ENCODE measurements around the gene ABCC1.

Gene ABCC1

GRCh38 chr16:15946257-15947044 is 3.0 kb upstream of the ABCC1 start:
- DNase-seq: no peak

GRCh38 chr16:15947983-15948509 is 1.4 kb upstream of the ABCC1 start:
- DNase-seq: no peak

DNA sequence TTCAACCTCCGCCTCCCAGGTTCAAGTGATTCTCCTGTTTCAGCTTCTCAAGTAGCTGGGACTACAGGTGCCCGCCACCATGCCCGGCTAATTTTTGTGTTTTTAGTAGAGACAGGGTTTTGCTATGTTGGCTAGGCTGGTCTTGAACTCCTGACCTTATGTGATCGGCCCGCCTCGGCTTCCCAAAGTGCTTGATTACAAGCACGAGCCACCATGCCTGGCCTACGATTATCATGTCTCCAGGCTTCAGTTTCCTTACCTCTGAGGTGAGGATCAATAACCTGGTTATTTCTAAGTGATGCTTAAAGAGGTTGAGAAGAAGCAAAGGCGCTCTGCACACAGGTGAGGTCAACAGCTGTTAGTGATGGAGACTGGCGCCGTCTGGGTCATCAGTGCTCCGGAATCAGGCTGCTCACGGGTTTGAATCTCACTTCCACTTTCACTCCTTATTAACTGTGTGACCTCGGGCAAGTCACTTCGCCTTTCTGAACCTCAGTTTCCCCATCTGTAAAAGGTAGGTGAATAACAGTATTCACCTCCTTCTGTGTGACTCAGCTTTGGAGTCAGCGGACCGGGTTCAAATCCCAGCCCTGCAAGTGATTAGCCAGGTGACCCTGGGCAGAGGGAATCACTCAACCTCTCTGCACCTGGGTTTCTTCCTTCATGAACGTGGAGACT is 745 bp upstream of the ABCC1 start:
- no peak for DNase-seq

GRCh38 chr16:15950161-15950854 is 892 bp downstream of the ABCC1 start:
- peak in 1 of 4 experiments; percentile 5 for DNase-seq

DNA sequence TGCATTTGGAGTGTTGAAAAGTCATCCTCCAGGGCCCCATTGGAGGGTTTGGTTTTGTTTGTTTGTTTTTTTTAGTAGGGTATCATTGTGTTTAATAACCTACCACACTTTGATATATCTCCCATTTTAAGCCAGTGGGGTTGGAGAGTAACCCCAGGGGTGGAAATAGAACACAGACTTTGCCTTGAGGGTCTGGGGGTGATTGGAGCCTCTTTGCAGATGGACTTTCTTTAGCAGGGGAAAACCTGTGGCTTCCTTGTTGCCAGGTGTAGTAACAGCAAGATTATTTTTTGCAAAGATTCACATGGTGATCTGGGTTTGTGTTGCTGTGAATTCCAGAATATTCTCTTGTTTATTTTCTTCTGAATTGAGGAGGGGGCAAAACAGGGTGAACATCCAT is 1.5 kb downstream of the ABCC1 start:
- DNase-seq: no peak

DNA sequence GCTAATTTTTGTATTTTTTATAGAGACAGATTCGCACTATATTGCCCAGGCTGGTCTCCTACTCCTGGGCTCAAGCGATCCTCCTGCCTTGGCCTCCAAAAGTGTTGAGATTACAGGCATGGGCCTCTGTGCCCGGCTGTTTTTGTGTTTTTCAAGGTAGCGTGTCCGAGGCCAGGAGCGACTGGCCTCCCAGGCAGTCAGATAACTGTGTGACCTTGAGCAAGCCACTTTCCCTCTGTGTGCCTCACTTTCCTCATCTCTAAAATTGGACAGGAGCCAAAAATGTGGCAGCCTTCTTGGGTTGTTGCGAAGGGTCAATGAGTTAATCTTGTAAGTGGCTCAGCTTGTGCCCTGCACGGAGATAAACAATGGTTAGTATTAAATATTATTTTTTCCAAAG is 2.4 kb downstream of the ABCC1 start:
- DNase-seq: no peak

DNA sequence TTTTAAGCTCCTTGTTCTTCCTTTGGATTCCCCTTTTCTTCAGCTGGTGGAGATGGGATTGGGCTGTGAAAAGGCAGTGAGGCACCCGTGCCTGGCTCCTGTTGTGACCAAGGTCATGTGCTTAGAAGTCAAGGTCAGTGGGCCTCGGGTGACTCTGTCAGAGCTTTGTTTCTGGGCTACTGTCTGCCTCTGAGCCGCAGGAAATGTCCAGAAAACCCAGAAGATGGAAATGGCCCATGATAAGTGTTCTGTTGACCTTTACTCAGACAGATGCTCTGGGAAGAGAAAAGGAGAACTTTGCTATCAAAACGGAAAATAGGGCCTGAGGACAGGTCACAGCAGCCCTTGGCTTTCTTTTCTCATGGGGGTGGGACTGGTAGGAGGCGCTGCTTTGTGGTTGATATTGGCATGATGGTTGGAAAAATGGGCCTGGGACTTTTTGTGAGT is 2.9 kb downstream of the ABCC1 start:
- no peak for DNase-seq

- DNase-seq: no peak
Observed at GRCh38 chr16:15953477-15953876, 4.1 kb downstream of the ABCC1 start.

- DNase-seq: no peak
Observed at GRCh38 chr16:15953929-15954813, 4.8 kb downstream of the ABCC1 start.

DNA sequence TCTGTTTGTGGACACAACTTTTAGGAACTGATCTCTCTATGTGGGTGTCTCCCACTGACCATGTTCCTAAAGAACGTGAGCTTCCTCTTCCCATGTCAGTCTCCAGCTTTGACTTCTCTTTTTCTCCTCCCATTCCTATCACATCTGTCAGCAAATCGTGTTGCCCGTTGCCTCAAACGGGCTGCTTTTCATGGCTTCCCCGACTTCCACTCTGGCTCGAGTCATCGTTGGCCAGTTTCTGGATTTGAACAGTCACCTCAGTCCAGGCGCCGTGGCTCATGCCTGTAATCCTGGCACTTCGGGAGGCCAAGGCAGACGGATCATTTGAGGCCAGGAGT is 5.4 kb downstream of the ABCC1 start:
- no peak for DNase-seq

DNA sequence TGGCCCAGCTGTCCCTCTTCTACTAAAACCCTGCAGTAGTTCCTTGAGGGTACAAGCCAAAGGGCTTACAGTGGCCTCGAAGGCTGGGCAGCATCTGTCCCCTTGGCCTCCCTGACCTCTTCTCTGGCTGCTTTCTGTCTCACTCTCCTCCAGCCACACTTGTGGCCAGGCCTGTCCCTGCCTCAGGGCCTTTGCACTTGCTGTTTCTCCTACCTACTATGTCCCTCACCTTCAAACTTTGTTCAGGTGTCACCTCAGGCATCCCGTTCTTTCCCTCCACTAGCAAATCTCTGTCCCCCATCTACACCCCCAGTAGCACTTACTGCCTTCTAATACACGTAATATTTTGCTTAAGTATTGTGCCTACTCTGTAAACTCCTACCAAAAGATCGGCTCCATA is 6.0 kb downstream of the ABCC1 start:
- no peak for DNase-seq

DNA sequence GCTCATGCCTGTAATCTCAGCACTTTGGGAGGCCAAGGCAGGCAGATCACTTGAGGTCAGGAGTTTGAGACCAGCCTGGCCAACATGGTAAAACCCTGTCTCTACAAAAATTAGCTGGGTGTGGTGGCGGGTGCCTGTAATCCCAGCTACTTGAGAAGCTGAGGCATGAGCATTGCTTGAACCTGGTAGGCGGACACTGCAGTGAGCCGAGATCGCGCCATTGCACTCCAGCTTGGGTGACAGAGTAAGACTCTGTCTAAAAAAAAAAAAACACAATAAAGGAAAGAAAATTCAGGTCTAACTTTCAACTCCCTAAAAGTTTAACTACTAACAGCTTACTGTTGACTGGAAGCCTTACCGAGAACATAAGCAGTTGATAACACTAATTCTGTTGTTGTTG is 6.7 kb downstream of the ABCC1 start:
- peak in 1 of 4 experiments; percentile 10 for DNase-seq

DNA sequence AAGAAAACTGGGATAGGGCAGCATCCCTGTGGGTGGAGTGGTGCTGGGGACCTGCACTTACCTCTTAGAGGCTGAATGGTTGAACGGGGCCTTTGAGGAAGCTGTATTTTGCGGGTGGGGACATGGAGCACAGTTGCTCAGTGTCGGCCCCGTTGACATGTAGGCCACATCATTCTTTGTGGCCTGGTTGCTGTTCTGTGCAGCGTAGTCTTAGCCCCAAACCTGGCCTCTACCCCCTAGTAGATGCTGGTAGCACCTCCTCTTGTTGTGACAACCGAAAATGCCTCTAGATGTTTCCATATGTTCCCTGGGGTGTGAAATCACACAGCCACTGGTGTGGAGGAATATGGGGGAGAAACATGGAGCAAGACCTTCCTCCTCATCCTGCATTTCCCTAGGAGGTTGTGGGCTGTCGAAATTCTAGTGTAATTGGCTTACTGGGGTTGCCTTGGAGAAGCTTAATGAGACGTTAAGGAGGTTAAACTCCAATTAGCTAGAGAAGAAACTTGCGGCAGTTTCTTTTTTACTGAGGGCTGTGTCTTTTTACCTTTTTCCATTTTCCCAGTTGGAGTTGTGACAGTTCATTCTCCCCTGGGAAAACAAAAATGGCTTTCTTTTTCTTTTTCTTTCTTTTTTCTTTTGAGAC is 9.4 kb downstream of the ABCC1 start:
- DNase-seq: no peak

DNA sequence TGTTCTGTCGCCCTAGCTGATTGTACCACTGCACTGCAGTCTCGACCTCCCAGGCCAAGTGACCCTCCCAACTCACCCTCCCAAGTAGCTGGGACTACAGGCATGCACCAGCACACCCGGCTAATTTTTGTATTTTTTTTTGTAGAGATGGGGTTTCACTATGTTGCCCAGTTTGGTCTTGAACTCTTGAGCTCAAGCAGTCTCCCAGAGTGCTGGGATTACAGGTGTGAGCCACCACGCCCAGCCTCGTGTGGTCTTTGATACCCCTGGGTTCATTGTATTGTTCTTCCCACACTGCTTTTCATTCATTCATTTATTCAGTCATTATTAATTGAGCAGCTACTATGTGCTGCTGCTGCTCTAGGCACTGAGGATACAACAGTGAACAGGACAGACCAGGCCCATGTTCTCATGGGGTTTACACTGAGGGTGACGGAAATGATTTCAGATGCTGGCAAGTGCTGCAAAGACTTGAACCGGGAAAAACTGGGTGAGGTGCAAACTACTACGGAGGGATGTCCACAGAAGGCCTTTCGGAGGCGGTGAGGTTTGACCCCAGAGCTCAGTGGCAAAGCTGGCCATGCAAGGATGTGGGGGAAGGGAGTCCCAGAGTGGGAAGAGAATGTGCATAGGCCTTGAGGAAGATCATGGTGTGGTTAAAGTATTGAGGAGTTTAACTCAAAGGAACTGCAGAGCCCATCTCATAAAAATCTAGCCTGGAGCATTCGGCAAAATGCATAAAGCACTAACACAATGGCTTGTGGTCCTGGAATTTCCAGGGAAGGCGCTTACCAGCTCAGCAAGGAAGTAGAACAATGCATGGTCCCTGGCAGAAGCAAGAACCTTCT is 10.9 kb downstream of the ABCC1 start:
- DNase-seq: no peak

- DNase-seq: peak in 3 of 4 experiments; percentile 14 to 42 (median 34)
Observed at GRCh38 chr16:15961060-15961511, 11.7 kb downstream of the ABCC1 start.

- DNase-seq: no peak
Observed at GRCh38 chr16:15961571-15962090, 12.2 kb downstream of the ABCC1 start.

DNA sequence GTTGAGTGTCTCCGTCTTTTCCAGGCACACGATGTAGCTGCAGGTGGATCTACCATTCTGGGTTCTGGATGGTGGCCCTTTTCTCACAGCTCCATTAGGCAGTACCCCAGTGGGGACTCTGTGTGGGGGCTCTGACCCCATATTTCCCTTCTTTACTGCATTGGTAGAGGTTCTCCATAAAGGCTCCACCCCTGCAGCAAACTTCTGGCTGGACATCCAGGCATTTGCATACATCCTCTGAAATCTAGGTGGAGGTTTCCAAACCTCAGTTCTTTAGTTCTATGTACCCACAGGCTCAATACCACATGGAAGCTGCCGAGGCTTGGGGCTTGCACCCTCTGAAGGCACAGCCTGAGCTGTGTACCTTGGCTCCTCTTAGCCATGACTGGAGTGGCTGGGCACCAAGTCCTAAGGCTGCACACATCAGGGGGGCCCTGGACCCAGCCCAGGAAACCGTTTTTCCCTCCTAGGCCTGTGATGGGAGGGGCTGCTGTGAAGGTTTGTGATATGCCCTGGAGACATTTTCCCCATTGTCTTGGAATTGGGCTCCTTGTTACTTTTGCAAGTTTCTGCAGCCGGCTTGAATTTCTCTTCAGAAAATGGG is 14.0 kb downstream of the ABCC1 start:
- DNase-seq: no peak

GRCh38 chr16:15966420-15966819 is 17.0 kb downstream of the ABCC1 start:
- no peak for DNase-seq

DNA sequence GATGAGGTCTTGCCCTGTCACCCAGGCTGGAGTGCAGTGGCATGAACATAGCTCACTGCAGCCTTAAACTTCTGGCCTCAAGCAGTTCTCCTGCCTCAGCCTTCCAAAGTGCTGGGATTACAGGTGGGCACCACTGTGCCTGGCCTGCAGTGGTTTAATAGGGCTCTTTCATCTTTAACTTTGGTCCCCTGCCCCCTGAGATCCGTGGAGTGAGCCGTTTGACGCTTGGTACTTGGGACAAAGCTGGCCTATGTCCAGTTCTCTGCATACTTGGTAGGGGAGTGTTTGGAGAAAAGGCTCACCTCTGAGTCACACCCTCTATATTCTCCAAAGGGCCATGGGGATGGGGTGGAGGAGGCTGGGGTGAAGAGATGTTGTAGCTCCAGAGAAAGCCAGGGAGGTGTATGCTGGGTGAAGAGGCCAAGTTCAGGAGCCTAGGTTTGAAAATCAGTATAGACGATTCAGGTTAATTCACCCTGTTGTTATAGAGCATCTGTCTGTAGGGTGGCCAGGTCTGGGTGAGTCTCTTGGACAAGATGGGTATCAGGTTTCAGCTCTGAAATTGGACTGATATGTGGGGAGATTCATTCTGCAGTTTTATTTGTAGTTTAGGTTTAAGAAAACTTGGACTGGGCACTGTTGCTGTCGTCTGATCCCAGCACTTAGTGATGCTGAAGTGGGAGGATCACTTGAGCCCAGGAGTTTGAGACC is 17.6 kb downstream of the ABCC1 start:
- no peak for DNase-seq
